ENCODE measurements around the gene INO80.
"Not testable (repeated sequence)": the region's sequence is repeated elsewhere in the genome, so short reads cannot be mapped to it uniquely, and the experiment has no call there.

DNA sequence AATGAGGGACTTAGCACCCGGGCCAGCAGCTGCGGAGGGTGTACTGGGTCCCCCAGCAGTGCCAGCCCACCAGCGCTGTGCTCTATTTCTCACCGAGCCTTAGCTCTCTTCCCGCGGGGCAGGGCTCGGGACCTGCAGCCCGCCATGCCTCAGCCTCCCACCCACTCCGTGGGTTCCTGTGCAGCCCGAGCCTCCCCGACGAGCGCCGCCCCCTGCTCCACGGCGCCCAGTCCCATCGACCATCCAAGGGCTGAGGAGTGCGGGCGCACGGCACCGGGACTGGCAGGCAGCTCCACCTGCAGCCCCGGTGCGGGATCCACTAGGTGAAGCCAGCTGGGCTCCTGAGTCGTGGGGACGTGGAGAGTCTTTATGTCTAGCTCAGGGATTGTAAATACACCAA is 154.3 kb downstream of the INO80 start:
- TF ChIP-seq CTCF (IDR thresholded peaks at IDR 0.05); EZH2 (IDR thresholded peaks at IDR 0.05; ENCODE audit: borderline replicate concordance, insufficient read depth, low read depth, low read length, poor library complexity, severe bottlenecking): not testable (repeated sequence)

Data from B cell (primary cell).